Occipital lobe (tissue), 2 donors: Measurements from ENCODE around the gene ZNF84. TPM values are rescaled to one million over a fixed set of nuclear protein-coding genes. Genes with fewer than 3 reads are reported as not detected.

Experiments
- DNase-seq: peaks from one replicate; lab custom pipeline; 2025; lab: John Stamatoyannopoulos, UW
- total RNA-seq: library from RNA; depleted of rRNA; stranded (reverse); fragments of >200 nt; gene quantifications from one replicate; pipeline ENCODE4 v1.2.3, GENCODE V29; 2014

ZNF84 gene
- total RNA-seq, result 152 TPM

- DNase-seq, result peak; percentile 90
Measured at GRCh38 chr12:133037207-133038005, at the start of gene ZNF84. ZNF84 (plus strand) TSS chr12:133037509; CDS start chr12:133041468, 3,959 bp downstream.

GRCh38 chr12:132998741-132999140, 38.6 kb upstream of the ZNF84 start:
- DNase-seq, result no peak

- no peak for DNase-seq
Measured at GRCh38 chr12:133010657-133011297, 26.5 kb upstream of the ZNF84 start.

- DNase-seq, result no peak
Measured at GRCh38 chr12:133023566-133023965, 13.7 kb upstream of the ZNF84 start.

- no peak for DNase-seq
Measured at GRCh38 chr12:133026996-133027395, 10.3 kb upstream of the ZNF84 start.

GRCh38 chr12:133038118-133038709, 905 bp downstream of the ZNF84 start:
- DNase-seq, result no peak

GRCh38 chr12:133046698-133047097, 9.4 kb downstream of the ZNF84 start:
- DNase-seq, result no peak

GRCh38 chr12:133057446-133057845, 20.1 kb downstream of the ZNF84 start:
- no peak for DNase-seq

GRCh38 chr12:133058203-133059113, 21.1 kb downstream of the ZNF84 start:
- no peak for DNase-seq

- no peak for DNase-seq
Measured at GRCh38 chr12:133061954-133062353, 24.6 kb downstream of the ZNF84 start.

- DNase-seq, result no peak
Measured at GRCh38 chr12:133063556-133063955, 26.2 kb downstream of the ZNF84 start.

- DNase-seq, result no peak
Measured at GRCh38 chr12:133073836-133074235, 36.5 kb downstream of the ZNF84 start.

- DNase-seq, result peak; percentile 99
Measured at GRCh38 chr12:133080026-133080367, 42.7 kb downstream of the ZNF84 start.

- peak; percentile 95 for DNase-seq
Measured at GRCh38 chr12:133080368-133081158, 43.3 kb downstream of the ZNF84 start, which contains the start of gene ZNF140. ZNF140 (plus strand) TSS chr12:133080923; CDS start chr12:133081321, 398 bp downstream.

GRCh38 chr12:133081159-133081780, 44.0 kb downstream of the ZNF84 start:
- no peak for DNase-seq

- DNase-seq, result no peak
Measured at GRCh38 chr12:133083345-133083744, 46.0 kb downstream of the ZNF84 start.

GRCh38 chr12:133105620-133106019, 68.3 kb downstream of the ZNF84 start:
- DNase-seq, result no peak

GRCh38 chr12:133106253-133106652, 68.9 kb downstream of the ZNF84 start:
- DNase-seq, result no peak

GRCh38 chr12:133107121-133107520, 69.8 kb downstream of the ZNF84 start:
- DNase-seq, result no peak

GRCh38 chr12:133108150-133108549, 70.8 kb downstream of the ZNF84 start:
- DNase-seq, result no peak
